SIG-M5 treated with dmso at 0.1 percent for 504 hours (cell line): ENCODE measurements around the gene HS6ST2.
"Not testable (repeated sequence)": the region's sequence is repeated elsewhere in the genome, so short reads cannot be mapped to it uniquely, and the experiment has no call there.

Experiments used
- DNase-seq: peaks from one replicate; lab custom pipeline; 2025; ENCODE audit not compliant: unreplicated experiment; lab: John Stamatoyannopoulos, UW

Gene HS6ST2

GRCh38 chrX:132945055-132945599, 13.3 kb downstream of the HS6ST2 start:
- not testable (repeated sequence) for DNase-seq

GRCh38 chrX:132940727-132941327, 17.6 kb downstream of the HS6ST2 start:
- peak; percentile 24 for DNase-seq

- no peak for DNase-seq
Observed at GRCh38 chrX:132933170-132933569, 25.3 kb downstream of the HS6ST2 start.

GRCh38 chrX:132924426-132924825, 34.0 kb downstream of the HS6ST2 start:
- DNase-seq: no peak

GRCh38 chrX:132918523-132918922, 39.9 kb downstream of the HS6ST2 start:
- no peak for DNase-seq

- DNase-seq: no peak
Observed at GRCh38 chrX:132916349-132916748, 42.1 kb downstream of the HS6ST2 start.

- DNase-seq: no peak
Observed at GRCh38 chrX:132909643-132910042, 48.8 kb downstream of the HS6ST2 start.

GRCh38 chrX:132908891-132909290, 49.5 kb downstream of the HS6ST2 start:
- no peak for DNase-seq

- DNase-seq: no peak
Observed at GRCh38 chrX:132900633-132901293, 57.7 kb downstream of the HS6ST2 start.

- DNase-seq: no peak
Observed at GRCh38 chrX:132887569-132887968, 70.9 kb downstream of the HS6ST2 start.

- no peak for DNase-seq
Observed at GRCh38 chrX:132883358-132883915, 75.0 kb downstream of the HS6ST2 start.

- DNase-seq: not testable (repeated sequence)
Observed at GRCh38 chrX:132880753-132881152, 77.7 kb downstream of the HS6ST2 start.

- DNase-seq: no peak
Observed at GRCh38 chrX:132877954-132878536, 80.4 kb downstream of the HS6ST2 start.

- no peak for DNase-seq
Observed at GRCh38 chrX:132876523-132877338, 81.7 kb downstream of the HS6ST2 start.

- DNase-seq: no peak
Observed at GRCh38 chrX:132875650-132876522, 82.5 kb downstream of the HS6ST2 start.

- no peak for DNase-seq
Observed at GRCh38 chrX:132862562-132862961, 95.9 kb downstream of the HS6ST2 start.

- DNase-seq: no peak
Observed at GRCh38 chrX:132861076-132861475, 97.4 kb downstream of the HS6ST2 start.

GRCh38 chrX:132860200-132860599, 98.2 kb downstream of the HS6ST2 start:
- no peak for DNase-seq

- no peak for DNase-seq
Observed at GRCh38 chrX:132858018-132858417, 100.4 kb downstream of the HS6ST2 start.

- DNase-seq: no peak
Observed at GRCh38 chrX:132855780-132856341, 102.6 kb downstream of the HS6ST2 start.
